Thyroid gland (tissue), 4 donors: Measurements from ENCODE around the gene KDM4B. TPM values are rescaled to one million over a fixed set of nuclear protein-coding genes. Genes with fewer than 3 reads are reported as not detected.

Source experiments
- DNase-seq, 2 donors: peaks; one replicate each; pipeline ENCODE4 v3.0.0-alpha.2; 2019
- H3K27ac ChIP-seq, 3 donors: fragments of 200-600 bp; sonication (generic); 1 replicate in 2 of 3; 2 replicates in 1 of 3; pipeline ENCODE4 v1.5.1; 2016 to 2019; ENCODE audit warnings: mild to moderate bottlenecking in 1 of 3, moderate library complexity in 1 of 3
- H3K27me3 ChIP-seq: fragments of 200-600 bp; sonication (generic); one replicate; pipeline ENCODE4 v1.5.1; 2019
- H3K36me3 ChIP-seq, 2 donors: fragments of 200-600 bp; sonication (generic); one replicate each; pipeline ENCODE4 v1.5.1; 2016 to 2019
- H3K4me1 ChIP-seq, 2 donors: fragments of 200-600 bp; sonication (generic); one replicate each; pipeline ENCODE4 v1.5.1; 2017 to 2019
- H3K4me3 ChIP-seq, 3 donors: fragments of 200-600 bp; sonication (generic); replicated peaks in 1 of 3; 1 replicate in 2 of 3; 2 replicates in 1 of 3; pipeline ENCODE4 v1.5.1; 2016; ENCODE audit warnings: mild to moderate bottlenecking in 1 of 3
- H3K9me3 ChIP-seq: fragments of 200-600 bp; sonication (generic); one replicate; pipeline ENCODE4 v1.5.1; 2017
- CTCF ChIP-seq, 6 experiments: fragments of 200-600 bp in 3 of 6; fragments of 450-650 bp in 3 of 6; sonication (generic) in 3 of 6; IDR thresholded peaks; one replicate each; pipeline ENCODE4 v1.5.1; 2016 to 2019; ENCODE audit warnings: antibody characterized with exemption in 6 of 6, mild to moderate bottlenecking in 2 of 6, inconsistent platforms in 1 of 6, moderate library complexity in 1 of 6
- POLR2A ChIP-seq, 2 donors: fragments of 450-650 bp; IDR thresholded peaks; one replicate each; pipeline ENCODE4 v1.6.1; 2017; ENCODE audit warnings: antibody characterized with exemption in 2 of 2, mild to moderate bottlenecking in 2 of 2, moderate library complexity in 1 of 2
- WGBS, 2 donors: methylation state at CpG; one replicate each; pipeline ENCODE4 v1.1.5; 2017; 5-methylcytosine and 5-hydroxymethylcytosine counted together
- intact Hi-C: fragments of 100-400 bp; cut with DNase I; formaldehyde crosslinking; loops from one replicate; pipeline ENCODE4 v1.15.1; 2023
- total RNA-seq, 4 donors: library from RNA; depleted of rRNA; stranded (reverse); fragments of >200 nt; gene quantifications; one replicate each; pipeline ENCODE4 v1.2.3, GENCODE V29; 2016

KDM4B gene
- total RNA-seq, 4 donors from 2014 or later: 44.3 to 87.2 (median 75.8) TPM

- H3K27me3 ChIP-seq: no peaks in the 10 kb centered on the region
- 83 to 91% methylated on average over 35 to 39 of the region's 39 CpGs for WGBS, 2 donors
- no peaks in the 10 kb centered on the region for H3K9me3 ChIP-seq
- H3K27ac ChIP-seq: no peak overlapping the region
- H3K4me3 ChIP-seq: no peak overlapping the region
- TF ChIP-seq POLR2A (IDR thresholded peaks at IDR 0.05): no peak
- no peak for TF ChIP-seq CTCF (IDR thresholded peaks at IDR 0.05)
- no peak for DNase-seq
- H3K4me1 ChIP-seq: peaks cover 0 to 6% of the 10 kb centered on the region in 2 donors
- intact Hi-C loops: no loop called here
- H3K36me3 ChIP-seq: peaks cover 7 to 14% of the 10 kb centered on the region in 2 donors
Observed at GRCh38 chr19:5068233-5069072, 99.5 kb downstream of the KDM4B start.

GRCh38 chr19:5070331-5070730, 101.4 kb downstream of the KDM4B start:
- Histone ChIP-seq H3K9me3 (no peaks in the 10 kb centered on the region), H3K36me3 (peaks cover 7 to 11% of the 10 kb centered on the region in 2 donors), H3K27ac (no peak overlapping the region), H3K4me1 (no peaks in the 10 kb centered on the region), H3K4me3 (no peak overlapping the region), H3K27me3 (no peaks in the 10 kb centered on the region)
- WGBS, 2 donors: 93 to 96% methylated on average over 17 of the region's 17 CpGs
- no peak for DNase-seq
- intact Hi-C loops: no loop called here
- TF ChIP-seq CTCF (IDR thresholded peaks at IDR 0.05) (no peak), POLR2A (IDR thresholded peaks at IDR 0.05) (no peak)

- 88 to 96% methylated on average over 19 of the region's 19 CpGs for WGBS, 2 donors
- Histone ChIP-seq H3K9me3 (no peaks in the 10 kb centered on the region), H3K36me3 (peaks cover 12 to 15% of the 10 kb centered on the region in 2 donors), H3K27ac (no peak overlapping the region), H3K4me1 (no peaks in the 10 kb centered on the region), H3K4me3 (no peak overlapping the region), H3K27me3 (no peaks in the 10 kb centered on the region)
- intact Hi-C loops: no loop called here
- TF ChIP-seq POLR2A (IDR thresholded peaks at IDR 0.05): no peak
- no peak for TF ChIP-seq CTCF (IDR thresholded peaks at IDR 0.05)
- DNase-seq: no peak
Observed at GRCh38 chr19:5070930-5071329, 102.0 kb downstream of the KDM4B start.

GRCh38 chr19:5071579-5071978, 102.7 kb downstream of the KDM4B start:
- Histone ChIP-seq H3K4me3 (no peak overlapping the region), H3K9me3 (no peaks in the 10 kb centered on the region), H3K4me1 (no peaks in the 10 kb centered on the region), H3K27ac (no peak overlapping the region), H3K36me3 (peaks cover 12 to 15% of the 10 kb centered on the region in 2 donors), H3K27me3 (no peaks in the 10 kb centered on the region)
- WGBS, 2 donors: 86 to 97% methylated on average over 5 to 6 of the region's 8 CpGs
- DNase-seq: no peak
- intact Hi-C loops: no loop called here
- TF ChIP-seq POLR2A (IDR thresholded peaks at IDR 0.05): no peak
- no peak for TF ChIP-seq CTCF (IDR thresholded peaks at IDR 0.05)

- Histone ChIP-seq H3K4me3 (no peak overlapping the region), H3K27me3 (no peaks in the 10 kb centered on the region), H3K27ac (no peak overlapping the region), H3K9me3 (no peaks in the 10 kb centered on the region), H3K36me3 (peaks cover 12 to 15% of the 10 kb centered on the region in 2 donors), H3K4me1 (no peaks in the 10 kb centered on the region)
- TF ChIP-seq CTCF (IDR thresholded peaks at IDR 0.05): no peak
- TF ChIP-seq POLR2A (IDR thresholded peaks at IDR 0.05): no peak
- DNase-seq: no peak
- WGBS, 2 donors: 75 to 79% methylated on average over 11 of the region's 11 CpGs
- intact Hi-C loops: no loop called here
Observed at GRCh38 chr19:5072115-5072514, 103.2 kb downstream of the KDM4B start.
